Uterus (tissue), 4 donors: ENCODE data around the gene TMEM175. TPM values are rescaled to one million over a fixed set of nuclear protein-coding genes. Genes with fewer than 3 reads are reported as not detected.

Experiments
- DNase-seq, 2 donors: peaks; one replicate each; pipeline ENCODE4 v3.0.0-alpha.2; 2019 to 2020
- H3K27ac ChIP-seq, 2 donors: fragments of 200-600 bp; sonication (generic); 1 replicate in 1 of 2; 2 replicates in 1 of 2; pipeline ENCODE4 v1.5.1; 2016 to 2018
- H3K27me3 ChIP-seq, 2 donors: fragments of 200-600 bp; sonication (generic); one replicate each; pipeline ENCODE4 v1.5.1; 2018 to 2019; ENCODE audit warnings: control low read depth in 1 of 2
- H3K36me3 ChIP-seq, 2 donors: fragments of 200-600 bp; sonication (generic); one replicate each; pipeline ENCODE4 v1.5.1; 2019; ENCODE audit warnings: control low read depth in 1 of 2
- H3K4me1 ChIP-seq, 2 donors: fragments of 200-600 bp; sonication (generic); one replicate each; pipeline ENCODE4 v1.5.1; 2018 to 2019; ENCODE audit warnings: control low read depth in 1 of 2
- H3K4me3 ChIP-seq, 2 donors: fragments of 200-600 bp; sonication (generic); 1 replicate in 1 of 2; 2 replicates in 1 of 2; pipeline ENCODE4 v1.5.1; 2018 to 2019; ENCODE audit warnings: mild to moderate bottlenecking in 1 of 2
- H3K9me3 ChIP-seq, 2 donors: fragments of 200-600 bp; sonication (generic); one replicate each; pipeline ENCODE4 v1.5.1; 2019; ENCODE audit warnings: control low read depth in 1 of 2
- POLR2A ChIP-seq, 2 donors: fragments of 450-650 bp; IDR thresholded peaks; one replicate each; pipeline ENCODE4 v1.6.1; 2016; ENCODE audit warnings: antibody characterized with exemption in 2 of 2, mild to moderate bottlenecking in 1 of 2, moderate library complexity in 1 of 2
- intact Hi-C: fragments of 100-400 bp; cut with DNase I; formaldehyde crosslinking; loops from one replicate; pipeline ENCODE4 v1.15.1; 2023; ENCODE audit warnings: low total_unique reads
- total RNA-seq, 4 donors: library from RNA; depleted of rRNA in 3 of 4; stranded (reverse); fragments of >200 nt in 3 of 4; gene quantifications; one replicate each; pipeline versions ENCODE4 v1.1.0 to v1.2.4, GENCODE V29; 2014 to 2023
- TF ChIP-seq, protein P1 (sequence below), 4 experiments: fragments of 200-600 bp in 2 of 4; fragments of 450-650 bp in 2 of 4; sonication (generic) in 2 of 4; IDR thresholded peaks; one replicate each; pipeline ENCODE4 v1.5.1; 2016 to 2019; ENCODE audit warnings: antibody characterized with exemption in 4 of 4, mild to moderate bottlenecking in 2 of 4, moderate library complexity in 1 of 4
- donor health status: DM: yes; HTN: yes; CAD: no.

Gene TMEM175
- total RNA-seq, 4 donors from 2014 or later, result 9.9 to 39.7 (median 26.3) TPM

DNA sequence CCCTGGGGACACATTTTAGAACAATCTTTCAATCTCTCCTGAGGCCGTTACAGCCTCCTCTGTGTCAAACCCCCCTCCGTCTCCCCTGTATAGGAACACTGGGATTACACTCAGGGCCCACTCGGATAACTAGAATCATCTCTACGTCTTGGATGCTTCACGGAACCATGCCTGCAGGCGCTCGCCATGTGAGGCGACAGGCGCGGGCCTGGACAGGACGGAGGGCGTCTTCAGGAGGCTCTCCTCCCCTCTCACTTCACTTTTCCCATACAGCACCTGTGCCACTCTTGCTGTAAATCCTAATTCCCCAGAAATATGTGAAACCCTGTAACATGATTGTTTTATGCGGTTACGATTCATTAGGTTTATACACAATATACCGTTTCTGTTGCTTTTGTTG lies 50.6 kb downstream of the TMEM175 start:
- Histone ChIP-seq H3K27ac (no peak overlapping the region), H3K4me1 (peaks cover 0 to 7% of the 10 kb centered on the region in 2 donors), H3K9me3 (no peaks in the 10 kb centered on the region), H3K27me3 (no peaks in the 10 kb centered on the region), H3K4me3 (no peak overlapping the region), H3K36me3 (no peaks in the 10 kb centered on the region)
- intact Hi-C loops, result no loop called here
- TF ChIP-seq POLR2A (IDR thresholded peaks at IDR 0.05), result no peak
- TF ChIP-seq, protein P1, sequence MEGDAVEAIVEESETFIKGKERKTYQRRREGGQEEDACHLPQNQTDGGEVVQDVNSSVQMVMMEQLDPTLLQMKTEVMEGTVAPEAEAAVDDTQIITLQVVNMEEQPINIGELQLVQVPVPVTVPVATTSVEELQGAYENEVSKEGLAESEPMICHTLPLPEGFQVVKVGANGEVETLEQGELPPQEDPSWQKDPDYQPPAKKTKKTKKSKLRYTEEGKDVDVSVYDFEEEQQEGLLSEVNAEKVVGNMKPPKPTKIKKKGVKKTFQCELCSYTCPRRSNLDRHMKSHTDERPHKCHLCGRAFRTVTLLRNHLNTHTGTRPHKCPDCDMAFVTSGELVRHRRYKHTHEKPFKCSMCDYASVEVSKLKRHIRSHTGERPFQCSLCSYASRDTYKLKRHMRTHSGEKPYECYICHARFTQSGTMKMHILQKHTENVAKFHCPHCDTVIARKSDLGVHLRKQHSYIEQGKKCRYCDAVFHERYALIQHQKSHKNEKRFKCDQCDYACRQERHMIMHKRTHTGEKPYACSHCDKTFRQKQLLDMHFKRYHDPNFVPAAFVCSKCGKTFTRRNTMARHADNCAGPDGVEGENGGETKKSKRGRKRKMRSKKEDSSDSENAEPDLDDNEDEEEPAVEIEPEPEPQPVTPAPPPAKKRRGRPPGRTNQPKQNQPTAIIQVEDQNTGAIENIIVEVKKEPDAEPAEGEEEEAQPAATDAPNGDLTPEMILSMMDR (IDR thresholded peaks at IDR 0.05), result no peak
- no peak for DNase-seq

DNA sequence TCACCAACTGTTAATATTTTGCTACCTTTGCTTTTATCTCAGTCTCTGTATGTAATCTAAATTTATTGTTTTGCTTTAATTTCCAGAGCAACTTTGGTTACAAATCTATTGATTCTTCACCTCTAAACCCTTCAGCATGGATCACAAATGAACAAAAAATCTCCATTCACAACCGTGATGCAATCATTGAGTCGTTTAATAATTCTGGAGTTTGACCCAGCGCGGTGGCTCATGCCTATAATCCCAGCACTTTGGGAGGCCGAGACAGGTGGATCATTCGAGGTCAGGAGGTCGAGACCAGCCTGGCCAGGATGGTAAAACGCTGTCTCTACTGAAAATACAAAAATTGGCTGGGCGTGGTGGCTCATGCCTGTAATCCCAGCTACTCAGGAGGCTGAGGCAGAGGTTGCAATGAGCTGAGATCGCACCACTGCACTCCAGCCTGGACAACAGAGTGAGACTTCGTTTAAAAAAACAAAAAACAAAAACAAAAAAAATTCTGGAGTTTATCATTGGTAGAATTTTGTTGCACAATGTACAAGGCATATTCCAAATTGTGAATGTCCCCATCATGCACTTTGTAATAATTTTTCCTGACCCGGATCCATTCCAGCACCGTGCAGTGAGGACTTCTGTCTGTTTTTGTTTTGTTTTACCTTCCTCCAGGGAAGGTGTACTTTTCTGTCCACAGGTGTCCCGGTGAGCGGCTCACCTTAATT lies 52.2 kb downstream of the TMEM175 start:
- intact Hi-C loops, result no loop called here
- DNase-seq, result no peak
- Histone ChIP-seq H3K4me3 (no peak overlapping the region), H3K4me1 (peaks cover 0 to 10% of the 10 kb centered on the region in 2 donors), H3K9me3 (no peaks in the 10 kb centered on the region), H3K27ac (no peak overlapping the region), H3K27me3 (no peaks in the 10 kb centered on the region), H3K36me3 (no peaks in the 10 kb centered on the region)
- no peak for TF ChIP-seq POLR2A (IDR thresholded peaks at IDR 0.05)
- TF ChIP-seq, protein P1 (IDR thresholded peaks at IDR 0.05), result no peak

DNA sequence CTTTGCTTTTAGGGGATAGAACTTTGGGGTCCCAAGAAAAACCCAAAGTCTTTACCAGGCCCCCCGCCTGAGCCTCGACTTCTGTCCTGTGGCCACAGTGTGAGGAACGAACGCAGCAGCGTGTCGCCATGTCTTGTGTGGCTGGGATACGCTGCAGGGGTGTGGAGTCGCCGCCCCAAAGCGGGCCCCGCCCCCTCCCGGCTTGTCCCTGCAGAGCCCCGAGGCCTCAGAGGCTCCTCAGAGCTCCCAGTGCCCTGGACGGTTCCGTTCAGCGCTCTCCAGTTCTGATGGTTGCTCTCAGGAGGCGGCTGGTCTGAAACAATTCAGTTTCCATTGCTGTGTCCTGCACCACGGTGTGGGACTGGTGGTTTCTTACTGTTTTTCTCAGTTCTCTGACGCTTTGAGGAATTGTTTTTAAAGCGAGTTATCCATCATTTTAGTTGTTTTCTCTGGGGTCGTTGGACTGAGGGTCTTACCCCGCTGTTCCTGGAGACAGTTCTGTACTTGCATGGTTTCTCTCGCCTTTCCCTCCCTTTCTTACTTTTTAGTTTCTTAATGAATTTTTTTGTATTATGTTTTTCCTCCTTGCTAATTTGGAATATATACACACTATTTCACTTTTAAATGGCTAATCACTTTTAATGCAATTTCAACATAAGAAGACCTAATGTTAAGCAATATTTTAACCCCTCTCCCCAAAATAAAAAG lies 53.0 kb downstream of the TMEM175 start:
- no peak for TF ChIP-seq POLR2A (IDR thresholded peaks at IDR 0.05)
- TF ChIP-seq, protein P1 (IDR thresholded peaks at IDR 0.05), result no peak
- peaks cover 0 to 10% of the 10 kb centered on the region in 2 donors for H3K4me1 ChIP-seq
- H3K9me3 ChIP-seq, result no peaks in the 10 kb centered on the region
- no peaks in the 10 kb centered on the region for H3K27me3 ChIP-seq
- H3K4me3 ChIP-seq, result no peak overlapping the region
- H3K36me3 ChIP-seq, result no peaks in the 10 kb centered on the region
- H3K27ac ChIP-seq, result no peak overlapping the region
- DNase-seq, result no peak
- intact Hi-C loops, result no loop called here

DNA sequence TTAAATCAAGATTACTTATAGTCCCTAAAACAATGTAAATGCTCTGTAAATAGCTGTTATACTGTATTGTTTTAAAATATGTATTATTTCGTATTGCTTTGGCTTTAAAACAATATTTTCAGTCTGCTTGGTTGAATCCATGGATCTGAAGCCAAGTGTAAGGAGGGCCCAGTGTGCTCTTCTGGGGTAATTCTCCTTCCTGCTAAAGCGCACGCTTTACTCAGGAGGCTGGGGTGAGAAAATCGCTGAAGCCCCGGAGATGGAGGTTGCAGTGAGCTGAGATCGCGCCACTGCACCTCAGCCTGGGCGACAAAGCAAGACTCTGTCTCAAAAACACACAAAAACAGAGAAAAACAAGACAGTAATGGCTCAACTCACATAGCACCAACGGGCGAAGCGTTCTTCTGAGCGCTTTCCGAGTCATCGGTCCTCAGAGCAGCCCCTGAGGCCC lies 54.2 kb downstream of the TMEM175 start:
- no peaks in the 10 kb centered on the region for H3K36me3 ChIP-seq
- intact Hi-C loops, result no loop called here
- TF ChIP-seq POLR2A (IDR thresholded peaks at IDR 0.05), result no peak
- TF ChIP-seq, protein P1 (IDR thresholded peaks at IDR 0.05), result no peak
- H3K9me3 ChIP-seq, result no peaks in the 10 kb centered on the region
- no peak for DNase-seq
- no peaks in the 10 kb centered on the region for H3K27me3 ChIP-seq
- H3K27ac ChIP-seq, result peak overlapping the region; percentile 50 to 71
- peaks cover 0 to 10% of the 10 kb centered on the region in 2 donors for H3K4me1 ChIP-seq
- peak overlapping the region; percentile 44 to 51 for H3K4me3 ChIP-seq
